NCI-H2227 (cell line): Measurements from ENCODE around the gene ITFG2.

Source experiments
- DNase-seq: peaks from one replicate; lab custom pipeline; 2025; ENCODE audit not compliant: unreplicated experiment; lab: John Stamatoyannopoulos, UW

Gene ITFG2

DNA sequence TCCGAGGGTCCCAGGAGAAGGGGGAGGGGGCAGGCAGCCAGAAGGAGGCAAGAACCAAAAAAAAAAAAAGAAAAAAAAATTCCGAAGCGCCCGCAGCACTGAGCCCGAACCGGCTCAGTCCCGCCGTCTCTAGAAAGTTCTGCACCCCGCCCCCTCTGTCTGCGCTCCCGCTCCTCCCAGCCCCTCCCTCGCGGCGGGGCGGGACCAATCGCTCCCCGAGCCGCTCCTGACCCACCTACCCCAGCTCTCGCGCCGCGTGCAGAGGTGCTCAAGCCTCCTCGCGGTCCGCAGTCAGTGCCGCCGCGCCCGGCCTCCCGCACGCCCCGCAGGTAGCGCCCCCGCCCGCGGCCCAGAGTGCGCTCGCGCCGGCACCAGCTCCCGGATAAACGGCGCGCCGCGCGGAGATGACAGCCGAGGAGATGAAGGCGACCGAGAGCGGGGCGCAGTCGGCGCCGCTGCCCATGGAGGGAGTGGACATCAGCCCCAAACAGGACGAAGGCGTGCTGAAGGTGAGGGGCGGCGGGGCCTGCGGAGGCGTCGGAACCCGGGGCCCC, 17.7 kb upstream of the ITFG2 start, which contains the start of gene FKBP4:
FKBP4 (plus strand) TSS at position 235 of the 554 bp plus-strand sequence; CDS start at position 405, 170 bp downstream.
- DNase-seq = peak; percentile 88

DNA sequence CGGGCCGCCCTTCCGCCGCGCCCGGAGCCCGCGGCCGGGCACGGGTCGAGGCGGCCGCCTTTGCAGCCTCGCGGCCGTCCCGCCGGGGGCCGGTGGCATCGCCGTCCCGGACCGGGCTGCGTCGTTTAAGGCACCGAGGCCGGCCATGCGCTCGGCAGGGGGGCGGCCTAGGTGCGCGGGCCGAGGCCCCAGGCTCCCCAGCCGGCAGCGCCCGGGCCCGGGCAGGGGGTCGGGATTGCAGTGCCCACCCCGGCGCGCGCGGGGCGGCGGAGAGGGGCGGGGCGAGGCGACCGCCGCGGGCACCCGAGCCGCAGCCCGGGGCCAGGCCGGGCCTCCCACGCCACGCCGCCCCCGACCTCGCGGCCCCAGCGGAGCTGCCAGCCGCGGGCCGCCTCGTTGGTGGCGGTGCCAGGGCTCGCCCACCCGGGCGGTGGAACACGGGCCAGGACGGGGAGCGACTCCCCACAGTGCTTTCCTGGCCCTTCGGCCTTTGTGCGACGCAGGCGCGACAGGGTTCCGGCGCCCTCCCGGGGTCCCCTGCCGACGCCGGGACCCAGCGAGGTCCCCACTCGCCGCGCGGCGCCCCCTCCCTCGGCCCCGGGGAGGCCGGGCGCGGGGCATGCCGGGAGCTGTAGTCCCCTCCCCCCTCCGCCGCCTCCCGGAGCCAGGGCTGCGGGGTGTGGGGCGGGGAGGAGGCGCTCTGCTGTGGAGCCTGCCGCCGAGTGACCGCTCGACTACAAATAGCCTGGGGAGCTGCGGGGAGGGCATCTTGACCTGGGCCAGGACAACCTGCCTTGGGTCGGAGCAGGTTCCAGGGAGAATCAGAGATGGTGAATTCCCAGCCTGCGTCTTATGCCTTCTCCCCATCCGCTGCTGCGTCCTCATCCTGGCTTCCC, 16.9 kb upstream of the ITFG2 start:
- peak; percentile 71 for DNase-seq

DNA sequence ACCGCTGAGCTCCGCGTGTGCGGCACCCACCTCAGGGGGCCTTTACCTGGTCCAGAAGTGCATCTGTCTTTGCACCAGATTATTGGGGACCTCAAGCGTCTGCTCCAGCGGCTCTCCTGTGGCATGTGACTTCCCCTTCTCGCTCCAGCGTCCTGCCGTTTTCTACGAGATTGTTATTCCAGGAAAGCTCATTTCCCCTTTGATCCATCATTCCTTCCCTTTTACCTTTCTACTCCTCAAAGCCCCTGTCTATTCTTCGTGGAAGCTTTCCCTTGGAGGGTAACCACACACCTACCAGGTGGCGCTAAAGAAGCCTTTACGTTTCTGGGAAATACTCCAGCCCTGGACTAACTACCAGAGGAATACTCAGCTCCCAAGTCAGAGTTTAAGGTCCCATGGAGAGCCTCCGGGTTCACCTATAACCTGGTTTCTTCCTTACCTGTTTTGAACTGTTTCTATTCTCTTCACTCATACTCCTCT, 16.2 kb upstream of the ITFG2 start:
- DNase-seq = peak; percentile 13

DNA sequence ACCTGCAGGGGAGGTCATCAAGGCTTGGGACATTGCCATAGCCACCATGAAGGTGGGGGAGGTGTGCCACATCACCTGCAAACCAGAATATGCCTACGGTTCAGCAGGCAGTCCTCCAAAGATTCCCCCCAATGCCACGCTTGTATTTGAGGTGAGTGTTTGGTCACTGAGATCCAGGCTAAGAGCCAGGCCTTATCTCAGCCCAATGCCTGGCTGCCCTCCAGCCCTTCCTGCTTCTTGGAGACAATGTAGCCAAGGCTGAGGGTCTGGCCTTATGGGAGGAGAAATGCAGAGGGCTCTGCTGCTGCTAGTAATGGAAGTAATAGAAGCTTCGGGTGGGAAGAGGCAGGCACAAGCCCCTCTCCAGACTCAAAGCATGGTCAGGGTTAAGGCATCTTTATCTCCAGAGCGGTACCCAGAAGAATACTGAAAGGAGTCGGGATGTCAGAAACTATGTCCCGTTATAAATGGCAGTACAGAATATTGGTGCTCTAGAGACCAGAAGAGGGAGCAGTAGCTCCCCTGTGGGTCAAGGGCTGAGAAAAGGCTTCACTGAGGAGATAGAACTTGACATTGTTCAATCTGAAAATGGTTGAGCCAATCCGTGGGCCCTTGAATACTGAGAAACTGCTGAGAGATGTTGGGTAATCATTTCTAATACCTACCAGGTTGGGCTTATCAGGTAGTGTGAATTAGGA, 14.6 kb upstream of the ITFG2 start:
- no peak for DNase-seq

DNA sequence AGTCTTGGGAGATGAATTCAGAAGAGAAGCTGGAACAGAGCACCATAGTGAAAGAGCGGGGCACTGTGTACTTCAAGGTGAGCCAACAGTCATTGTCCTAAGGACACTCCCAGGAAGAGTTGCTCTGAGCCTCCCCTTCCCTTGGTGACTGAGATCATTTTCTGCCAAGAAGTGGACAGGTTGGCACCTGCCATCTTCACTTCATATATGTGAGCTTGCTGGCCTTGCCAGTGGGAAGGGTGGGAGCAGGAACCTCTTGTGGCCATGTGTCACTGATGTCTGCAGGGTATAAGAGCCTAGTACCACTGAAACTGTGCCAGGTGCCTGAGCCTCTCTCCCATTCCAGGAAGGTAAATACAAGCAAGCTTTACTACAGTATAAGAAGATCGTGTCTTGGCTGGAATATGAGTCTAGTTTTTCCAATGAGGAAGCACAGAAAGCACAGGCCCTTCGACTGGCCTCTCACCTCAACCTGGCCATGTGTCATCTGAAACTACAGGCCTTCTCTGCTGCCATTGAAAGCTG, 12.4 kb upstream of the ITFG2 start:
- no peak for DNase-seq

DNA sequence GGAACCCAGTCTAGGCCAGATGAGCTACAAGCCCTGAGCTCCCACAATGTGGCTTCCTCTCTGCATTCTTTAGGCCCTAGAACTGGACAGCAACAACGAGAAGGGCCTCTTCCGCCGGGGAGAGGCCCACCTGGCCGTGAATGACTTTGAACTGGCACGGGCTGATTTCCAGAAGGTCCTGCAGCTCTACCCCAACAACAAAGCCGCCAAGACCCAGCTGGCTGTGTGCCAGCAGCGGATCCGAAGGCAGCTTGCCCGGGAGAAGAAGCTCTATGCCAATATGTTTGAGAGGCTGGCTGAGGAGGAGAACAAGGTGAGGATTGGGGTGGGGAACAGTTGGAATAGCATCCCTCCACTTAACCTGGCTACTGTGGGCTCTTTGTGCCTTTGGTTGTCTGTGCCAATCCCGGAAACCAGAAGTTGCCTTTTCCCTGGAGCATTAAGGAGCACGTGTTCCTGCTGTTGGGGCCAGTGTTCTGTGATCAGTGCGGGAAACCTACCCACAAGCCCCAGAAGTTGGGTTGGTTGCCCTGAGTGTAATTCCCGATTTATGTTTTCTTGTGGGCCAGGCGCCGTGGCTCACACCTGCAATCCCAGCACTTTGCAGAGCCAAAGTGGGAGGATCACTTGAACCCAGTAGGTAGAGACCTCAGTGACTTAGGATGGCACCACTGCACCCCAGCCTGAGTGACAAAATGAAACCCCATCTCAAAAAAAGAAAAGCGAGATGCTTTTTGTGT, 11.3 kb upstream of the ITFG2 start:
- DNase-seq = no peak

DNA sequence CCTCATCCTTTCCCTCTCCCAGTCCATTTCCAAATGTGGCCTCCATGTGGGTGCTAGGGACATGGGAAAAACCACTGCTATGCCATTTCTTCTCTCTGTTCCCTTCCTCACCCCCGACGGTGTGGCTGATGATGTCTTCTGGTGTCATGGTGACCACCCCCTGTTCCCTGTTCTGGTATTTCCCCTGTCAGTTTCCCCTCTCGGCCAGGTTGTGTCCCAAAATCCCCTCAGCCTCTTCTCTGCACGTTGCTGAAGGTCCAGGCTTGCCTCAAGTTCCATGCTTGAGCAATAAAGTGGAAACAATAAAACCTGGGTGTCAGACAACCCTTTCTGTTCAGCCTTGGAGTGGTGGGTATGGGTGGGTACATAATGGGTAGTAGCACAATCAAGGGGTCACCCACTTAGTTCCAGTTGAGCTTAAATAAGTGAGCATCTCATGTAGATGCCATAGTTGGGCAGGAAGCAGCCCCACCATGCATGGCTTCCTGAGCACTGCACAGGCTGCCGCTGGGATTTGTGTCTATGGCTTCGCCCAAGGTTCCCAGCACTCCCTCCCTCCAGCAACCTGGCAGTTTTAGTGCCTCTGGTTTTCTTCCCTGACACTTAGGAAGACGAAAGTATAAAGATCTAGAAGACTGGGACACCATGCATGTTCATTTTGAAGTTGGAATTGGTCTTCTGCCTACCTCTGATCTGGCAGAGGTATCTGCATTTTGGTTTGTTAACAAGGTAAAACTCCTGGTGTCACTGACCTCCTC, 8.7 kb upstream of the ITFG2 start:
- no peak for DNase-seq

DNA sequence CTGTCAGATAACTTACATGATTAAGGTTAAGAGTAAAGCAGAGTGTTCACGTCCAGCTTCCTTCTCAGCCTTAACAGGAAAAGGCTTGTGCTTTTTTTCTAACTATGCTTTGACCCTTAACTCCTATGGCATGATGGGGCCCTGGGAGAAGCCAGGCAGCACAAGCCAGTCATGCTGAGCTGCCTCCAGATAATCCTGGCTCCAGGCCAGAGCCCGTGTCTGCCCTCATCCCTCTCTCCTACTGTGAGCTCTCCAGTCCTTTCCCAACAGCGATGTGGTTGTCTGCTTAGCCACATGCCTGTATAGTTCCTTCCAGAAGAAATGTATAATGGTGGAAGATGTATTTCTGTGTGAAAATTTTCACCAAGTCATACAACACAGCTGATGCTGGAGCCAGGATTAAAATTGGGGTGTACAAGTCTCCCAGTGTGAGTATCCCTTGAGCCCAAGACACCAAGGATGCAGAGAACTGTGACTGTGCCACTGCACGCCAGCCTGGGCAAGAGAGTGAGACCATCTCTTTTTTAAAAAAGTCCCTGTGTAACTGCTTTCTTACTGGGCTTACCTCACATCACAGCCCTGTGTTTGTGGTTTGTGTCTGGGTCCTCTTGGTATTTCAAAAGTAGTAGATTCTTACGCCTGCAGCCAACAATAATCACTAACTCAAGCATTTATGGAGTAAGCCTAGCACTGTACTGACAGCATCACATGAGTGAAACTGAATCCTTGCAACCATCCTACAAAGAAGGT, 7.9 kb upstream of the ITFG2 start:
- peak; percentile 32 for DNase-seq

DNA sequence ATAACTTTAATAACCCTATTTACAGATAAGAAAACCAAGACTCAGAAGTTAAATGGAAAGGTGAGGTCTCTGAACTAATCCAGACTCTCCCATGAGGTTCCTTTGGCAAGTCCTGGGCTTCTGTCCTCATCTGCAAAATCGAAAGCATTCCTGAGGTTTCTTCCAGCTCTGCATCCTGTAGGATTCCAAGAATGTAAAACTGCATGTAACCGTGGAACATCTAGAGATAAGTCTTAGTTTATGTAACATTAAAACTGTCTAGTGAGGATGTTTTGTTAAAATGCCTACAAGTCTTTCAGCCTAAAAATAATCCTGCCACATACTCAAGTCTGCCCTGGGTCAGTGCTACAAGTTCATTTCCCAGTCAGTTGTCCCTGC, 7.3 kb upstream of the ITFG2 start:
- DNase-seq = no peak

DNA sequence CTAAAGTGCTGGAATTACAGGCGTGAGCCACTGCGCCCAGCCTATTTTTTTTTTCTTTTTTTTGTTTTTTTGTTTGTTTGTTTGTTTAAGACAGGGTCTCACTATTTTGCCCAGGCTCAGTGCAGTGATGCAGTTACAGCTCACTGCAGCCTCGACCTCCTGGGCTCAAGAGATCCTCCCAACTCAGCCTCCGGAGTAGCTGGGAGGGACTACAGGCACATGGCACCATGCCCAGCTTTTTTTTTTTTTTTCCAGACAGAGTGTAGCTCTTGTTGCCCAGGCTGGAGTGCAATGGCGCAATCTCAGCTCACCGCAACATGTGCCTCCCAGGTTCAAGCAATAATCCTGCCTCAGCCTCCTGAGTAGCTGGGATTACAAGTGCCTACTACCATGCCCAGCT, 5.8 kb upstream of the ITFG2 start:
- DNase-seq = no peak

DNA sequence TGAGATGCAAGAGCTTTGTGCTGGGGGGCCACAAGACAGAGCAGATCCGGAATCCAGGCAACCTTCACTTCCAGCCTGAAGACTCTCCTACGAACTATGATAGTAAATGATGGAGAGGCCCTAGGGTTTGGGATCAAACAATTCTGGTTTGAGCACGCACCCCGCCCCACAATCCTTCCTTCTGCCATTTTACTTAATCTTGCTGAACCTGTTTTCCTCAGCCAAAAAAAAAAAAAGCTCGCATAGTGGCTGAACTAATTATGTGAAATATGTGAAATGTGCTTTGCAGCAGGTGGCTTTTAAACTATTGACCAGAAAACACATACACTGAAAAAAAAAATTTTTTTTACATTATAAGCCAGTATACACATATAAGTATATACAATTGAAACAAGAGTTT, 667 bp upstream of the ITFG2 start:
- DNase-seq = no peak

DNA sequence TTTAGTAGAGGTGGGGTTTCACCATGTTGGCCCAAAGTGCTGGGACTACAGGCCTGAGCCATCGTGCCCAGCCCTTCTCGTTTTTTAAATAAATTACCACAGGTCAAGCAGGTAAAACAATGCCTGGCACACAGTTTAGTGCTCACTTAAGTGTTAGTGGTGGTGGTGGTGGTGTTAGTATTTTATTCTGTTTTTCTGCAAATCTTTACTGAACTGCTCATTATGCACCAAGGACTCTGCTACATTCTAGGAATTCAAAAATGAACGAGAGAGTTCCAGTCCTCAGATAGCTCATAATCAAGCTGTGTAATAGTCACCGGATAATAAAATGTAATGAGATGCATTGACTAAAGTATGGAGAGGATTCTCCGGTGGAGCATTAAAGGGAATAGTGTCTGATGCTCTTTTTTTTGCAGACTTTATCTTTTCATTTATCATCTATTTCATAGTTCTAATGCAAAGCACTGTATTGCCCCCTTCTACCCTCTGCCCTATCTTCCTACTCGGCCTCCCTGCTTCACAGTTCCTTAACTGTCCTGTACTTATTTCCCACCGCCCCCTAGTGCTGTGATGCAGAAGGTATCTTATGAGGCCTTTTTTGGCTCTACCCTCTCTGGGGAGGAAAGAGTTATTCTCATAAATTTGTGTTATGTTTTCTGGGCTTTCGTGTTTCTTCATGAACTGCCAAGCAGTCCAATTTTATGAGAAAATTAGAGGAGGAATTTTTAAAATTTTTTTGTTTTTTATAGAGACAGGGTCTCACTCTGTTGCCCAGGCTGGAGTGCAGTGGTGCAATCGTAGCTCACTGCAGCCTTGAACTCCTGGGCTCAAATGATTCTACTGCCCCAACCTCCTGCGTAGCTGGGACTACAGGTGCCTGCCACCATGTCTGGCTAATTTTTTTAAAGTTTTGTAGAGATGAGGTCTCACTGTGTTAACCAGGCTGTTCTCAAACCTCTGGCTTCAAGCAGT, 1.0 kb downstream of the ITFG2 start:
- DNase-seq = peak; percentile 57

DNA sequence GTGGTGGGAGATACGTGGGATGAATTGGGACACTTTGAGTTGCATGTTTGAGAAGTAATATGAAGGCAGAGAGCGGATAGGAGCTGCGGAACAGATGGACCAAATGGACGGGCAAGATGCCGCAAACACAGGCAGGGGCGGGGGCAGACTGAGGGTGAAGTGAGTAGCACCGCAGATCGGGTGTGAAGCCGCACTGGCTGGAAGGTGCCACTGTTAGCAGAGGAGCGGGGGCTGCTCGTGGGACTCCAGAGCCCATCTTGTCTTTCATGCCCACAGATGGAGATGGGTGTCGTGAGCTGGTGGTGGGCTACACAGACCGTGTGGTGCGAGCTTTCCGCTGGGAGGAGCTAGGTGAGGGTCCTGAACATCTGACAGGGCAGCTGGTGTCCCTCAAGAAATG, 7.3 kb downstream of the ITFG2 start:
- no peak for DNase-seq

DNA sequence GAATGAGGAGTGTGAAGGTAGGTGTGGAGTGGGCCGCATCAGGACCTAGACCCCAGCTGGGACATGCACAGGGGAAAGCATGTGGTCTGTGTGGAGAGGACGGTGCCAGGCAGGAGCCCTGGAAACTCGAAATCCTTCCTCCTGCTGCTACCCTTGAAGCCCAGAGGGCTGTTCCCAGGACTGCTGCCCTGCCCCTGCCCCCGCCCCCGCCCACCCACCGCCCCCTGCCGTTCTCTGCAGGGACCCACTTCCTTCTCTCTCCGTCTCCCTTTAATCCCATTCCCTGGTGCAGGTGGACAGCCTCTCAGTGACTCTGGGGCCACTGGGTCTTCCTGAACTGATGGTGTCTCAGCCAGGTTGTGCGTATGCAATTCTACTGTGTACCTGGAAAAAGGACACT, 8.0 kb downstream of the ITFG2 start:
- DNase-seq = no peak

DNA sequence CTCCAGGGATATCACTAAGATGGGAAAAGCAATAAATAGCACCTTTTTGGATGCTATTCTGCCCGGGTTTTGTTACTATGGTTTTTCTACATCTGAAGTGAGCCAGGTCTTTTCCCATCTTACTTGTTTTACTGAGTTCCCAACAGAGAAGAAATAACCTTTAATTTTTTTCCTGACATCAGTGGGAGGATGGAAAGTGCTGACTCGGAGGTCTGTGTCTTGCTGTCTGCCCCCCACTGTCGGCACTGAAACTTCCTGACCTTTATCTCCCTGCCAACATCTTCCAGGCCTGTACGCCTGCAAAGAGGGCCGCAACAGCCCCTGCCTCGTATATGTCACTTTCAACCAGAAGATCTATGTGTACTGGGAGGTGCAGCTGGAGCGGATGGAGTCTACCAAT, 11.0 kb downstream of the ITFG2 start:
- DNase-seq = no peak

DNA sequence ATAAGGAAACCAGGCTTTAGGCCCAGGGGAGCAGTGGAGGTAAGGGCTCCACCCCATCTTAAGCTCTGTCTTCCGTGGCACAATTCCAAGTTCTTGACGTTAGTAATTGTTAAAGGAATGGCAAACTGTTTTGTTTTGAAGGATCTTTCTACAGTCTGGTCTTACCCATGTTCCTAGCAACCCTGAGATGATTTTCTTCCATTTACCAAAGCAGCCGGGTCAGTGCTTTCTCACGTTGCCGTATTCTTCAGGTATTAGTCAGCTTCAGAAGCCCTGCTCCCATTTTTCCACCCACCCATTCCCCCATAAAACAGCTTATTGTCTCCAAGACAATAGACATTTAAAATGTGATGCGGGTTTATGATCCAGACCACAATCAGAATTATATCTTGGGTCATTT, 12.1 kb downstream of the ITFG2 start:
- no peak for DNase-seq

DNA sequence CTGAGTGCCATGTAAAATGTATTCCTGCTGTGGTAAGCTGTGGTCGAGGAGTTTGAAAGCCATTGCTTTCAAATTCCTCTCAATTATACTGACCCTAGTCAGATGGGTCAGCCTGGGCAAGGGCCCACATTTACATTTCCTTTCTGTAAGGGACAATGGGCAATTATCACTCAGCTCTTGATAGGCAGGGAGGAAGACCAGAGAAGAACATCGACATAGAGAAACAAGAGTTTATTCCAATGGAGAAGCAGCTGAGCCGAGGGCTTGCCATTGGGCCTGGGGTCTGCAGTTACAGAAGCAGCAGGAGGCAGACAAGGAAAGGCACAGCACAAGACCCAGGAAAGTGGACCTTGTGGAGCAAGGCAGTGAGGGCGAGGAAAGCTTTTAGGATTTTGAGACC, 12.7 kb downstream of the ITFG2 start:
- no peak for DNase-seq

DNA sequence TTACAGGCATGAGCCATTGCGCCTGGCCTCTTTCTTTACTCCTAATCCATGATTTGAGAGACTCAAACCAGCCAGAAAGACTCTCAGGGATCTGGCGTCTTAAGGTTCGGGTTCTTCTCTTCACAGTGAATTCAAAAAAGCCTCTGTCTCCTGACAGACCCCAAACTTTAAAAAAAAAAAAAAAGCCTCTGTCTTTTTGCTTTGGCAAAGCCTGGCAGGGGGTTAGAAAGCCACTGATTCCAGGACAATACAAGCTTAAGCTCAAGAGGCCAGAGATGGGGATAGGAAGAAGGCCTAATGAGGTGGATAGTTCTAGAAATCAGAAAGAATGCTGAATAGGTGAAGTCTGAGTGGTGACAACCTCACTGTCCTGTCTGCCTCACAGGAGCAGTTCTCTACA, 13.6 kb downstream of the ITFG2 start:
- DNase-seq = no peak
